ENCODE results near the gene SOX1. TPM values are rescaled to one million over a fixed set of nuclear protein-coding genes. Genes with fewer than 3 reads are reported as not detected.
A peak's percentile ranks its signal among the peaks of the same experiment; 100 is the strongest.

The SOX1 gene
- total RNA-seq, 1 experiment from 2014 or later, result 0.15 TPM

GRCh38 chr13:112065867-112066623 lies 904 bp upstream of the SOX1 start:
- no peak overlapping the region for H3K27ac Mint-ChIP-seq
- peak; percentile 66 for DNase-seq (ENCODE audit: low spot score)
- CTCF ChIA-PET, result interaction anchor here (0.6 to 2.3 kb wide), 5 partner anchors 12 to 592 kb away, joined by 3 to 11 read pairs (median 4); no protein-coding TSS in a partner anchor

GRCh38 chr13:112066624-112067004 lies 335 bp upstream of the SOX1 start:
- Mint-ChIP-seq H3K36me3 (no peaks in the 10 kb centered on the region), H3K4me1 (peaks cover 54% of the 10 kb centered on the region), H3K4me3 (no peak overlapping the region), H3K9me3 (no peaks in the 10 kb centered on the region), H3K27me3 (ENCODE audit: low read depth) (peaks cover 87% of the 10 kb centered on the region), H3K27ac (no peak overlapping the region)
- 0 out of 2 replicates have a peak, but pooled peaks have one; percentile 11 for TF ChIP-seq HMGXB4 (CRISPR knock-in tag; IDR thresholded peaks at IDR 0.05)
- no peak for TF ChIP-seq NR1H2 (CRISPR knock-in tag; IDR thresholded peaks at IDR 0.05)
- no peak for TF ChIP-seq OVOL2 (CRISPR knock-in tag; IDR thresholded peaks at IDR 0.05; ENCODE audit: borderline replicate concordance)
- no peak for TF ChIP-seq ZNF671 (CRISPR knock-in tag; IDR thresholded peaks at IDR 0.05)
- 0 out of 2 replicates have a peak, but pooled peaks have one; percentile 22 for TF ChIP-seq NFYB (CRISPR knock-in tag; conservative IDR thresholded peaks at IDR 0.05; ENCODE audit: low read depth)
- ATAC-seq, result peak; percentile 50
- POLR2A ChIA-PET, result no interaction called here
- peak; percentile 83 for DNase-seq (ENCODE audit: low spot score)
- CTCF ChIA-PET, result interaction anchor here (0.6 to 2.3 kb wide), 5 partner anchors 11 to 593 kb away, joined by 3 to 11 read pairs (median 4); no protein-coding TSS in a partner anchor

More at GRCh38 chr13:112065867-112066623, 904 bp upstream of the SOX1 start:
- Mint-ChIP-seq H3K27me3 (ENCODE audit: low read depth) (peaks cover 87% of the 10 kb centered on the region), H3K36me3 (no peaks in the 10 kb centered on the region), H3K9me3 (no peaks in the 10 kb centered on the region), H3K4me3 (peak overlapping the region; percentile 67), H3K4me1 (peaks cover 52% of the 10 kb centered on the region)
- TF ChIP-seq MAX (CRISPR knock-in tag; IDR thresholded peaks at IDR 0.05) (no peak), SP1 (CRISPR knock-in tag; conservative IDR thresholded peaks at IDR 0.05) (no peak), AR (CRISPR knock-in tag; IDR thresholded peaks at IDR 0.05) (no peak), PRDM15 (CRISPR knock-in tag; IDR thresholded peaks at IDR 0.05) (no peak), JAZF1 (CRISPR knock-in tag; IDR thresholded peaks at IDR 0.05) (no peak), ZNF232 (CRISPR knock-in tag; IDR thresholded peaks at IDR 0.05) (no peak), GABPB1 (CRISPR knock-in tag; IDR thresholded peaks at IDR 0.05) (no peak), GTF2I (CRISPR knock-in tag; conservative IDR thresholded peaks at IDR 0.05) (no peak), FOXP1 (CRISPR knock-in tag; IDR thresholded peaks at IDR 0.05; ENCODE audit: borderline replicate concordance) (no peak; the same call in 1 of the 2 replicates), ZNF121 (CRISPR knock-in tag; IDR thresholded peaks at IDR 0.05) (no peak), CREM (CRISPR knock-in tag; IDR thresholded peaks at IDR 0.05) (no peak)
- POLR2A ChIA-PET, result no interaction called here
- peak; percentile 20 for ATAC-seq
